Measurements from ENCODE around the gene CLEC20A. TPM values are rescaled to one million over a fixed set of nuclear protein-coding genes. Genes with fewer than 3 reads are reported as not detected.
"Not testable (repeated sequence)": the region's sequence is repeated elsewhere in the genome, so short reads cannot be mapped to it uniquely, and the experiment has no call there.

Gene CLEC20A
- total RNA-seq, 8 experiments from 2014 or later = 0.21 to 3.1 (median 0.50) TPM; not detected in 2

DNA sequence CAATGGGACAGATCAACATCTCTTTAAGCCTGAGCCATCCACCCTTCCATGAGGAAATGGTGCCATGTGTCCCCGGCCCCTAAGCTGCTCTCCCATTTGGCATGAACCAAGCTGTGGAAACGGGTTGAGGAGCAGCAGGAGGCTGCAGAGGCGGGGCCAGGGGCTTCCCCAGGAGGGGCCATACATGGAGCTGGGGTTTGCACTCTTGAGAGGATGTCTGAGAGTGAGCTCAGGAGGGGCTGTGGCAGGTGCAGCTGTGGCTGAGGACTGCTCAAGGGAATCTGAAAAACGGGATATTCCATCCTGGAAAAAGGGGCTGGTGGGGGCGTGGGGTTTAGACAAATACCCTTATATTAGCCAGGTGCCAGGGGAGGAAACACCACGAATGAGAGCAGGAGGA is 7.1 kb upstream of the CLEC20A start:
- ATAC-seq (replicated peaks in 6 of 8) = no peak
- H3K27ac ChIP-seq = no peak overlapping the region
- no peaks in the 10 kb centered on the region for H3K4me1 ChIP-seq (replicated peaks in 1 of 2)
- H3K4me3 ChIP-seq = no peak overlapping the region
- WGBS, 10 experiments = 0 to 100% (median 60%) methylated on average over 1 to 2 of the region's 6 CpGs; no CpG with 5 or more reads in 4 of the 10 experiments
- in situ Hi-C loops (cut with MboI; ENCODE audit: low pct_unique_long_range_greater_than_20kb in 2 of 9, low sequenced_read_pairs in 9 of 9, unreplicated experiment in 9 of 9) = loop anchor here in 1 of 9 experiments (25.0 kb wide), 1 partner anchor 167 kb away; no protein-coding TSS in a partner anchor

DNA sequence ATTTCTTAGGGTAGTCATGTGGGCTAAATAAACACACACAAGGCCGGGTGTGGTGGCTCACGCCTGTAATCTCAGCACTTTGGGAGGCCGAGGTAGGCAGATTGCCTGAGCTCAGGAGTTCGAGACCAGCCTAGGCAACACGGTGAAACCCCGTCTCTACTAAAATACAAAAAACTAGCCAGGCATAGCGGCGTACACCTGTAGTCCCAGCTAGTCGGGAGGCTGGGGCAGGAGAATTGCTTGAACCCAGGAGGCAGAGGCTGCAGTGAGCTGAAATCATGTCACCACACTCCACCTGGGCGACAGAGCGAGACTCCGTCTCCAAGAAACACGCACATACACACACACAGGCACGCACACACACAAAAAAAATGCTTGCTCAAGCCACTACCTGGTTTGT is 6.6 kb upstream of the CLEC20A start:
- WGBS, 10 experiments = 83 to 100% (median 92%) methylated on average over 1 to 14 of the region's 14 CpGs; no CpG with 5 or more reads in 5 of the 10 experiments
- not testable (repeated sequence) for H3K27ac ChIP-seq; ATAC-seq (replicated peaks in 6 of 8); H3K4me3 ChIP-seq; H3K4me1 ChIP-seq (replicated peaks in 1 of 2)
- in situ Hi-C loops (cut with MboI; ENCODE audit: low pct_unique_long_range_greater_than_20kb in 2 of 9, low sequenced_read_pairs in 9 of 9, unreplicated experiment in 9 of 9) = loop anchor here in 1 of 9 experiments (25.0 kb wide), 1 partner anchor 166 kb away; no protein-coding TSS in a partner anchor

- Histone ChIP-seq H3K4me3 (no peak overlapping the region), H3K4me1 (replicated peaks in 1 of 2) (no peaks in the 10 kb centered on the region), H3K27ac (no peak overlapping the region)
- WGBS, 10 experiments = 75 to 100% (median 100%) methylated on average over 2 to 5 of the region's 5 CpGs; no CpG with 5 or more reads in 5 of the 10 experiments
- no peak for ATAC-seq (replicated peaks in 6 of 8)
- in situ Hi-C loops (cut with MboI; ENCODE audit: low pct_unique_long_range_greater_than_20kb in 2 of 9, low sequenced_read_pairs in 9 of 9, unreplicated experiment in 9 of 9) = loop anchor here in 1 of 9 experiments (25.0 kb wide), 1 partner anchor 166 kb away; no protein-coding TSS in a partner anchor
Measured at GRCh38 chr1:178502856-178503255, 6.1 kb upstream of the CLEC20A start.

GRCh38 chr1:178502330-178502714 is 5.6 kb upstream of the CLEC20A start:
- H3K27ac ChIP-seq = no peak overlapping the region
- H3K4me3 ChIP-seq = no peak overlapping the region
- ATAC-seq (replicated peaks in 6 of 8) = no peak
- in situ Hi-C loops (cut with MboI; ENCODE audit: low pct_unique_long_range_greater_than_20kb in 2 of 9, low sequenced_read_pairs in 9 of 9, unreplicated experiment in 9 of 9) = loop anchor here in 1 of 9 experiments (25.0 kb wide), 1 partner anchor 165 kb away; no protein-coding TSS in a partner anchor
- H3K4me1 ChIP-seq (replicated peaks in 1 of 2) = no peaks in the 10 kb centered on the region
- WGBS, 10 experiments = 70 to 100% (median 81%) methylated on average over 1 to 2 of the region's 3 CpGs; no CpG with 5 or more reads in 2 of the 10 experiments

GRCh38 chr1:178501705-178502329 is 5.1 kb upstream of the CLEC20A start:
- ATAC-seq (replicated peaks in 6 of 8) = peak; percentile 70 to 94 (median 82)
- in situ Hi-C loops (cut with MboI; ENCODE audit: low pct_unique_long_range_greater_than_20kb in 2 of 9, low sequenced_read_pairs in 9 of 9, unreplicated experiment in 9 of 9) = loop anchor here in 1 of 9 experiments (25.0 kb wide), 1 partner anchor 165 kb away; no protein-coding TSS in a partner anchor
- no peak overlapping the region for H3K4me3 ChIP-seq
- H3K4me1 ChIP-seq (replicated peaks in 1 of 2) = no peaks in the 10 kb centered on the region
- WGBS, 10 experiments = 8 to 85% (median 42%) methylated on average over 3 to 5 of the region's 5 CpGs; no CpG with 5 or more reads in 5 of the 10 experiments
- H3K27ac ChIP-seq = no peak overlapping the region

DNA sequence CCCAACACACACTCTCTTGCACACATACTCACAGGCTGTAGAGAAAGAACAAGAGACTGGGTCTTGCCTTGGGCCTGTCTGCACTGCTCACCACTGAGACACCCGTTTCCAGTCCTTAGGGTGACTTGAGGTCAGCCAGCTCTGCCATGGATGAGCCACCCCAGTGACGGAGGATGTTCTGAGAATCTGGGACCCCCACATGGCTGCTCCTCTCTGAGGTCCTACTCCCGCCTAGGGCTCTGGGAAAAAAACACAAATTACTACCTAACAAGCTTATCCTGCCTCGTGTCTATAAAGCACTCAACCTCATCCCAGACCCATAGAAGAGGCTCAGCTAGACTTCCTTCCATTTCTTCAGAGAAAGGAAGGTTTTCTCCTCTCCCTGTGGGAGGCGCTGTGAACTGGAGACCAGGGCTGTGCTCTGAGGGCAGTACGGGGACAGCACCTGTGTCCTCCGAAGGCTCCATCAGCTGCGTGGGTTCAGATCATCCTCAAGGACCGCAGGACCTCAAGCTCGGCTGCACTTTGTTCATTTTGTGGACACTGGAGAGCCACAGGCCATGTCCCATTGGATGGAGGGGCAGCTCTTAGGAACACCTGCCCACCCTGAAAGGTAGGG is 4.3 kb upstream of the CLEC20A start:
- 40 to 99% (median 89%) methylated on average over 1 to 10 of the region's 10 CpGs; no CpG with 5 or more reads in 3 of the 10 experiments for WGBS, 10 experiments
- Histone ChIP-seq H3K4me1 (replicated peaks in 1 of 2) (no peaks in the 10 kb centered on the region), H3K4me3 (no peak overlapping the region), H3K27ac (no peak overlapping the region)
- in situ Hi-C loops (cut with MboI; ENCODE audit: low pct_unique_long_range_greater_than_20kb in 2 of 9, low sequenced_read_pairs in 9 of 9, unreplicated experiment in 9 of 9) = loop anchor here in 1 of 9 experiments (25.0 kb wide), 1 partner anchor 164 kb away; no protein-coding TSS in a partner anchor
- ATAC-seq (replicated peaks in 6 of 8) = peak in 1 of 8 experiments; percentile 9

- WGBS, 10 experiments = 76 to 100% (median 90%) methylated on average over 1 to 11 of the region's 11 CpGs; no CpG with 5 or more reads in 1 of the 10 experiments
- no peaks in the 10 kb centered on the region for H3K4me1 ChIP-seq (replicated peaks in 1 of 2)
- in situ Hi-C loops (cut with MboI; ENCODE audit: low pct_unique_long_range_greater_than_20kb in 2 of 9, low sequenced_read_pairs in 9 of 9, unreplicated experiment in 9 of 9) = loop anchor here in 1 of 9 experiments (25.0 kb wide), 1 partner anchor 163 kb away; no protein-coding TSS in a partner anchor
- H3K27ac ChIP-seq = no peak overlapping the region
- no peak overlapping the region for H3K4me3 ChIP-seq
- ATAC-seq (replicated peaks in 6 of 8) = no peak
Measured at GRCh38 chr1:178500091-178500770, 3.5 kb upstream of the CLEC20A start.

- Histone ChIP-seq H3K4me3 (no peak overlapping the region), H3K4me1 (replicated peaks in 1 of 2) (no peaks in the 10 kb centered on the region), H3K27ac (no peak overlapping the region)
- WGBS, 10 experiments = 75 to 100% (median 83%) methylated on average over 2 to 15 of the region's 16 CpGs; no CpG with 5 or more reads in 2 of the 10 experiments
- in situ Hi-C loops (cut with MboI; ENCODE audit: low pct_unique_long_range_greater_than_20kb in 2 of 9, low sequenced_read_pairs in 9 of 9, unreplicated experiment in 9 of 9) = no loop called here
- ATAC-seq (replicated peaks in 6 of 8) = peak in 3 of 8 experiments; percentile 26 to 63 (median 33)
Measured at GRCh38 chr1:178498896-178499675, 2.3 kb upstream of the CLEC20A start.

DNA sequence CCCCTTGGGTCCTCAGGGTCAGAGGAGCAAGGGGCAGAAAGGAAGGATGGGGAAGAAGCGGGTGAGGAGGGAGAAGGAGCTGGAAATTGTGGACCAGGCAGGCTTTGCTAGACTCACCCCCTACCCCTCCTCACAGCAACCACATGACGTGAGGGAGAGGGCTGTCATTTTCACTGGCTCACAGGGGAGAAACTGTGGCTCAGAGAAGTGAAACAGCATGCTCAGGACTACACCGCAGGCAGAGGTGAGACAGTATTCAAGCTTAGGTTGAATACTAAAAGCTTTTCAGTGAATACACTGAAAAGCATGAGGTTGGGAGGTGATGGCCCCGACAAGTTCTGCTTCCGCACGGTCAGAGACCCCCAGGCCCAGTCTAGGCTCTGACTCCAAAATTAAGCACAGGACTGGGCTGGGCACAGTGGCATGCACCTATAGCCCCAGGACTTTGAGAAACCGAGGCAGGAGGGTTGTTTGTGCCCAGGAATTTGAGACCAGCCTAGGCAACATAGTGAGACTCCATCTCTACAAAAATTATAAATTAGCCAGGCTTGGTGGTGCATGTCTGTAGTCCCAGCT is 1.2 kb upstream of the CLEC20A start:
- no peak overlapping the region for H3K4me3 ChIP-seq
- ATAC-seq (replicated peaks in 6 of 8) = peak in 3 of 8 experiments; percentile 26 to 29 (median 27)
- no peaks in the 10 kb centered on the region for H3K4me1 ChIP-seq (replicated peaks in 1 of 2)
- no peak overlapping the region for H3K27ac ChIP-seq
- 73 to 100% (median 91%) methylated on average over 1 to 6 of the region's 7 CpGs; no CpG with 5 or more reads in 2 of the 10 experiments for WGBS, 10 experiments
- in situ Hi-C loops (cut with MboI; ENCODE audit: low pct_unique_long_range_greater_than_20kb in 2 of 9, low sequenced_read_pairs in 9 of 9, unreplicated experiment in 9 of 9) = no loop called here

DNA sequence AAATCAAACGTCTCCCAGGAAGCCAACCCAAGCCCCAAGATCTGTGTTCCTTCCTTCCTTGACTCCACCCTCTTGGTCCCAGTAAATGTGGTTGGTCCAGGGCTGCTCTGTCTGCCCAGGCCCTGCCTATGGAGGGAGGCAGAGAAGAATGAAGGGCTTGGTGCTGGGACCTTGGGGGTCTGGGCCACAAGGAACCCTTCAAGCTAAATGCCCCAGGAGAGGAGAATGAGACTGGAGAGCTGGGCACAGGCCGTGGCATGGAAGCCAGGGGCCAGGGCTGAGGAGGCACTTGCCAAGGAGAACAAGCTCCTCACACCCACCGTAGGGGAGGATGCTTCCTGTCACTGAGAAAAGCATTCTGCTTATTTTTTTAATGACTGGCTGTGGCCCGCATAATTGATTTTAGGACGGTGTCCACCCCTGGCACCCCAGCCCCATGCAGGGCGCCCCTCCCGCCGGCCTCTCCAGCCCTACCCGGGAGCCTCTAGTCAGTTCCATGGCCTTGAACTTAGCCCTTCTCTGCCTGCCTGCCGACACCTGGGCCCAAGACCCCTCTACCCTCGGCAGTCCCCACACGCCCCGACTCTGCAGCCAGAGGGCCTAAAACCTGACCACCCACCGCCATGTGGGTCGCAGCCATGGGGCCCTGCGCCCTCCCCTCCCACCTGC is 889 bp downstream of the CLEC20A start:
- ATAC-seq (replicated peaks in 6 of 8) = no peak
- in situ Hi-C loops (cut with MboI; ENCODE audit: low pct_unique_long_range_greater_than_20kb in 2 of 9, low sequenced_read_pairs in 9 of 9, unreplicated experiment in 9 of 9) = no loop called here

DNA sequence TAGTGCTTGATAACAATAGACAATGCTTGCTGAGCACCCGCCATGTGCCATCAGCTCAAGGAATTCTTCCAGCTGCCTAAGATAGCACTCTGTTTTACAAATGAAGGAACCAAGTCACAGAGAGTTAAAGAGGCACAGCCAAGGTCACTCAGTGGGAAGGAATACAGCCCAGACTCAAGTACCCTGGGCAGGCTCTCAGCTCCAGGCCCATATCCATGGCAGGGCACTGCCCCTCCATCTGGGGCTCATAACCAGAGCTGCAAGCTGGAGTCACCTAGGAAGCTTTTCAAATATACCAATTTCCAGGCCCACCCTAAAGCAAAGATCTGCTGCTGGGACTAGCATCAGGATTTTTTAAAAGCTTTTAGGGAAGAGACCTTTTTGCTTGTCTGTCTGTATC is 1.6 kb downstream of the CLEC20A start:
- Histone ChIP-seq H3K4me1 (replicated peaks in 1 of 2) (peaks cover 0 to 2% of the 10 kb centered on the region in 2 donors), H3K27ac (no peak overlapping the region), H3K4me3 (no peak overlapping the region)
- 86 to 100% (median 100%) methylated on average over 1 of the region's 1 CpG; no CpG with 5 or more reads in 4 of the 10 experiments for WGBS, 10 experiments
- in situ Hi-C loops (cut with MboI; ENCODE audit: low pct_unique_long_range_greater_than_20kb in 2 of 9, low sequenced_read_pairs in 9 of 9, unreplicated experiment in 9 of 9) = no loop called here
- no peak for ATAC-seq (replicated peaks in 6 of 8)

More for the DNA sequence above, 889 bp downstream of the CLEC20A start:
- Histone ChIP-seq H3K4me3 (no peak overlapping the region), H3K4me1 (replicated peaks in 1 of 2) (peaks cover 0 to 2% of the 10 kb centered on the region in 2 donors), H3K27ac (no peak overlapping the region)
- WGBS, 10 experiments = 17 to 80% (median 54%) methylated on average over 1 to 4 of the region's 16 CpGs; no CpG with 5 or more reads in 4 of the 10 experiments

Data from motor neuron (in vitro differentiated cells).